ENCODE data around the gene PLIN5.

The PLIN5 gene

GRCh38 chr19:4504891-4505569, 30.0 kb downstream of the PLIN5 start:
- H2AK5ac ChIP-seq (ENCODE audit: low read length), result no peak overlapping the region
- DNase-seq, result no peak
- no peak overlapping the region for H4K91ac ChIP-seq (ENCODE audit: low read depth, low read length)
- H3K4me1 ChIP-seq (ENCODE audit: control insufficient read depth in 1 of 2, insufficient read depth in 2 of 2, low read length in 2 of 2), result no peaks in the 10 kb centered on the region
- H3K27me3 ChIP-seq (ENCODE audit: insufficient read depth, low read length), result no peaks in the 10 kb centered on the region
- no peak overlapping the region for H2BK12ac ChIP-seq (ENCODE audit: low read length)
- H3K9ac ChIP-seq (ENCODE audit: low read length), result no peak overlapping the region
- H3K4me2 ChIP-seq (ENCODE audit: low read length), result no peak overlapping the region
- H3K14ac ChIP-seq (ENCODE audit: low read length), result no peak overlapping the region
- no peak overlapping the region for H2BK120ac ChIP-seq (ENCODE audit: insufficient read depth, low read length, poor library complexity)
- no peak overlapping the region for H2AFZ ChIP-seq (ENCODE audit: insufficient read depth, low read length, poor library complexity)
- no peak overlapping the region for H3K23ac ChIP-seq (ENCODE audit: low read length)
- H3K4me3 ChIP-seq (ENCODE audit: low read depth, low read length), result no peak overlapping the region
- H3K4ac ChIP-seq (ENCODE audit: low read depth, low read length), result no peak overlapping the region
- no peak overlapping the region for H3K18ac ChIP-seq (ENCODE audit: low read length)
- peaks cover 3% of the 10 kb centered on the region for H3K9me3 ChIP-seq (ENCODE audit: insufficient read depth, low read depth, low read length)
- no peak overlapping the region for H3K27ac ChIP-seq (ENCODE audit: low read depth, low read length)
- no peaks in the 10 kb centered on the region for H3K79me2 ChIP-seq (ENCODE audit: control insufficient read depth, insufficient read depth, low read length, poor library complexity)
- H4K12ac ChIP-seq (ENCODE audit: low read depth, low read length), result no peak overlapping the region
- no peaks in the 10 kb centered on the region for H3K79me1 ChIP-seq (ENCODE audit: low read length)
- H3K36me3 ChIP-seq (ENCODE audit: control insufficient read depth in 1 of 2, insufficient read depth in 2 of 2, low read length in 2 of 2), result peaks cover 56% of the 10 kb centered on the region in 2 experiments
- no peak overlapping the region for H2BK5ac ChIP-seq (ENCODE audit: low read depth, low read length, poor library complexity)
- no CpG with 5 or more reads among the region's 15 CpGs for WGBS (ENCODE audit: extremely low coverage, insufficient coverage, insufficient read length)
- H4K8ac ChIP-seq (ENCODE audit: low read depth, low read length), result no peak overlapping the region

- H3K79me2 ChIP-seq (ENCODE audit: control insufficient read depth, insufficient read depth, low read length, poor library complexity), result no peaks in the 10 kb centered on the region
- no peak overlapping the region for H2AK5ac ChIP-seq (ENCODE audit: low read length)
- no peak overlapping the region for H3K18ac ChIP-seq (ENCODE audit: low read length)
- no peak overlapping the region for H2BK12ac ChIP-seq (ENCODE audit: low read length)
- H3K4me3 ChIP-seq (ENCODE audit: low read depth, low read length), result no peak overlapping the region
- H3K79me1 ChIP-seq (ENCODE audit: low read length), result no peaks in the 10 kb centered on the region
- H3K14ac ChIP-seq (ENCODE audit: low read length), result no peak overlapping the region
- peaks cover 3% of the 10 kb centered on the region for H3K9me3 ChIP-seq (ENCODE audit: insufficient read depth, low read depth, low read length)
- no CpG with 5 or more reads among the region's 23 CpGs for WGBS (ENCODE audit: extremely low coverage, insufficient coverage, insufficient read length)
- no peak for DNase-seq
- H3K4me2 ChIP-seq (ENCODE audit: low read length), result no peak overlapping the region
- no peak overlapping the region for H2AFZ ChIP-seq (ENCODE audit: insufficient read depth, low read length, poor library complexity)
- H2BK5ac ChIP-seq (ENCODE audit: low read depth, low read length, poor library complexity), result no peak overlapping the region
- H2BK120ac ChIP-seq (ENCODE audit: insufficient read depth, low read length, poor library complexity), result no peak overlapping the region
- H3K27ac ChIP-seq (ENCODE audit: low read depth, low read length), result no peak overlapping the region
- no peak overlapping the region for H4K8ac ChIP-seq (ENCODE audit: low read depth, low read length)
- no peak overlapping the region for H3K9ac ChIP-seq (ENCODE audit: low read length)
- H4K12ac ChIP-seq (ENCODE audit: low read depth, low read length), result no peak overlapping the region
- H3K4ac ChIP-seq (ENCODE audit: low read depth, low read length), result no peak overlapping the region
- H3K36me3 ChIP-seq (ENCODE audit: control insufficient read depth in 1 of 2, insufficient read depth in 2 of 2, low read length in 2 of 2), result peaks cover 62 to 63% of the 10 kb centered on the region in 2 experiments
- H3K23ac ChIP-seq (ENCODE audit: low read length), result no peak overlapping the region
- no peak overlapping the region for H4K91ac ChIP-seq (ENCODE audit: low read depth, low read length)
- H3K4me1 ChIP-seq (ENCODE audit: control insufficient read depth in 1 of 2, insufficient read depth in 2 of 2, low read length in 2 of 2), result no peaks in the 10 kb centered on the region
- H3K27me3 ChIP-seq (ENCODE audit: insufficient read depth, low read length), result no peaks in the 10 kb centered on the region
Observed at GRCh38 chr19:4504297-4504701, 30.7 kb downstream of the PLIN5 start.

DNA sequence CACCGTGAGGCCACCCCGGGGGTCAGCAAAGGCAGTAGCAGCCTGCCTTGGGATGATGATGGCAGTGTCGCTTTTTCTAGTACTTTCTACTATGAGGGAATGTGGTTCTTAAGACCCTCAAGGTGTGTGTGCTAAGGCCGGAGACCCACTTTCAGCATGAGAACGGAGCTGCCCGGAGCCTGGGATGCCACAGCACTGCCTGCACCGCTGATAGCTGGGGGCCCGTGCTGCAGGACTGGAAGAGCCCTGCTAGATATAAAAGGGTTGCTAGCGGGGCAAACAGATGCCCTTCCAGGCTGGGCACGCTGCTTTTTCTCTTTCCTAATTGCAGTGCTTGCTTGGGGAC, 31.2 kb downstream of the PLIN5 start:
- H3K4me3 ChIP-seq (ENCODE audit: low read depth, low read length), result no peak overlapping the region
- H4K8ac ChIP-seq (ENCODE audit: low read depth, low read length), result no peak overlapping the region
- no peak overlapping the region for H3K4ac ChIP-seq (ENCODE audit: low read depth, low read length)
- no peak overlapping the region for H2BK12ac ChIP-seq (ENCODE audit: low read length)
- H2BK5ac ChIP-seq (ENCODE audit: low read depth, low read length, poor library complexity), result no peak overlapping the region
- H3K79me1 ChIP-seq (ENCODE audit: low read length), result no peaks in the 10 kb centered on the region
- no peak overlapping the region for H3K9ac ChIP-seq (ENCODE audit: low read length)
- no CpG with 5 or more reads among the region's 10 CpGs for whole genome bisulfite sequencing (ENCODE audit: extremely low coverage, insufficient coverage, insufficient read length)
- H4K12ac ChIP-seq (ENCODE audit: low read depth, low read length), result no peak overlapping the region
- no peak overlapping the region for H3K23ac ChIP-seq (ENCODE audit: low read length)
- no peak overlapping the region for H3K18ac ChIP-seq (ENCODE audit: low read length)
- H3K4me1 ChIP-seq (ENCODE audit: control insufficient read depth in 1 of 2, insufficient read depth in 2 of 2, low read length in 2 of 2), result no peaks in the 10 kb centered on the region
- peaks cover 3% of the 10 kb centered on the region for H3K9me3 ChIP-seq (ENCODE audit: insufficient read depth, low read depth, low read length)
- H3K27me3 ChIP-seq (ENCODE audit: insufficient read depth, low read length), result no peaks in the 10 kb centered on the region
- H2BK120ac ChIP-seq (ENCODE audit: insufficient read depth, low read length, poor library complexity), result no peak overlapping the region
- peaks cover 65% of the 10 kb centered on the region in 2 experiments for H3K36me3 ChIP-seq (ENCODE audit: control insufficient read depth in 1 of 2, insufficient read depth in 2 of 2, low read length in 2 of 2)
- no peak overlapping the region for H2AK5ac ChIP-seq (ENCODE audit: low read length)
- H4K91ac ChIP-seq (ENCODE audit: low read depth, low read length), result no peak overlapping the region
- H3K79me2 ChIP-seq (ENCODE audit: control insufficient read depth, insufficient read depth, low read length, poor library complexity), result no peaks in the 10 kb centered on the region
- no peak overlapping the region for H3K27ac ChIP-seq (ENCODE audit: low read depth, low read length)
- no peak overlapping the region for H3K14ac ChIP-seq (ENCODE audit: low read length)
- H2AFZ ChIP-seq (ENCODE audit: insufficient read depth, low read length, poor library complexity), result no peak overlapping the region
- no peak for DNase-seq
- no peak overlapping the region for H3K4me2 ChIP-seq (ENCODE audit: low read length)

DNA sequence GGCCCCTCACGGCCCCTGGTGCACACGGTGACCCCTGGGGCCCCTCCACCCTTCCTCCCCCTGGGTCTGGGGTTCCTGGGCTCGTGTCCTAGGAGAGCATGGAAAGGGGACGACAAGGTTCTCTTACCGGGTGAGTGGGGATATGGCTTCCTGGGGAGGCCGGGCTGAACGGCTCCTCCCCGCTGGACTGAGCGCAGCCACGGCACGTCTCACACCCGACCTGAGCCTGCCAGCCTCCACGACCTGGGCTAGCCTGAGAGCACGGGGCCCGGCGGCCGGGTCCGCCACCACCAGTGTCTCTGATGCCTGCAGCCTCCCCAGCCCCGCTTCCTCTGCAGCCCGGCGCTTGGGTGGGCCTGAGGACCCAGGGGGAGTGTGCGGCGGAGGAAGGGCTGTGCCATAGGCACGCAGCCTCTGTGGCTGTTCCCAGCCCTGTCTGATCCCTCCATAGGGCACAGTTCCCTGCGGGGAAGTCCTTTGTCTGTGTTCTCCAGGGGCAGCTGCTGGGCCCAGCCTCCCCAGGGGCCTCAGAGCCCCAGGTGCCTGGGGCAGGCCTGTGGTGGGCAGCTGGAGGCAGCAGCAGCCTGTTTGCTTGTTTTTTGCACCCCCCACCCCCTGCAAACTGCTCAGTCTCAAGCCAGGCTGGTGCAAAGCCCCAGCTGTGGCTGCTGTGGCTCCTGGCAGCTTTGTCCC, 31.7 kb downstream of the PLIN5 start:
- Histone ChIP-seq H4K91ac (ENCODE audit: low read depth, low read length) (no peak overlapping the region), H3K9me3 (ENCODE audit: insufficient read depth, low read depth, low read length) (peaks cover 3% of the 10 kb centered on the region), H3K79me2 (ENCODE audit: control insufficient read depth, insufficient read depth, low read length, poor library complexity) (no peaks in the 10 kb centered on the region), H3K27me3 (ENCODE audit: insufficient read depth, low read length) (no peaks in the 10 kb centered on the region), H2AK5ac (ENCODE audit: low read length) (no peak overlapping the region), H3K23ac (ENCODE audit: low read length) (no peak overlapping the region), H4K12ac (ENCODE audit: low read depth, low read length) (no peak overlapping the region), H3K4me2 (ENCODE audit: low read length) (no peak overlapping the region), H2AFZ (ENCODE audit: insufficient read depth, low read length, poor library complexity) (no peak overlapping the region), H3K14ac (ENCODE audit: low read length) (no peak overlapping the region), H2BK120ac (ENCODE audit: insufficient read depth, low read length, poor library complexity) (no peak overlapping the region), H3K4me3 (ENCODE audit: low read depth, low read length) (no peak overlapping the region), H2BK5ac (ENCODE audit: low read depth, low read length, poor library complexity) (no peak overlapping the region), H3K27ac (ENCODE audit: low read depth, low read length) (no peak overlapping the region), H2BK12ac (ENCODE audit: low read length) (no peak overlapping the region), H3K9ac (ENCODE audit: low read length) (no peak overlapping the region), H3K36me3 (ENCODE audit: control insufficient read depth in 1 of 2, insufficient read depth in 2 of 2, low read length in 2 of 2) (peaks cover 70 to 71% of the 10 kb centered on the region in 2 experiments), H4K8ac (ENCODE audit: low read depth, low read length) (no peak overlapping the region), H3K18ac (ENCODE audit: low read length) (no peak overlapping the region), H3K4ac (ENCODE audit: low read depth, low read length) (no peak overlapping the region), H3K4me1 (ENCODE audit: control insufficient read depth in 1 of 2, insufficient read depth in 2 of 2, low read length in 2 of 2) (no peaks in the 10 kb centered on the region), H3K79me1 (ENCODE audit: low read length) (no peaks in the 10 kb centered on the region)
- WGBS (ENCODE audit: extremely low coverage, insufficient coverage, insufficient read length), result no CpG with 5 or more reads among the region's 25 CpGs
- DNase-seq, result no peak
